ENCODE data around the gene PDIA4. TPM values are rescaled to one million over a fixed set of nuclear protein-coding genes. Genes with fewer than 3 reads are reported as not detected.
A peak's percentile ranks its signal among the peaks of the same experiment; 100 is the strongest.

Gene PDIA4
- total and polyA plus RNA-seq, 7 donors, result 9.8 to 29.2 (median 14.5) TPM

- Histone ChIP-seq H3K4me3 (no peak overlapping the region), H3K36me3 (ENCODE audit: insufficient read depth in 1 of 2, low read depth in 1 of 2) (peaks cover 15 to 84% of the 10 kb centered on the region in 2 donors), H3K27me3 (ENCODE audit: insufficient read depth in 3 of 3, low read length in 2 of 3) (no peaks in the 10 kb centered on the region), H3K9me3 (no peaks in the 10 kb centered on the region), H3K4me1 (no peaks in the 10 kb centered on the region), H3K27ac (no peak overlapping the region)
- ATAC-seq (no peak), DNase-seq (no peak)
- intact Hi-C loops (cut with DNase I), result loop anchor here (2.0 to 5.0 kb wide), 2 partner anchors 58 to 60 kb away; no protein-coding TSS in a partner anchor
- TF ChIP-seq CTCF (IDR thresholded peaks at IDR 0.05), result no peak
- WGBS, 3 donors, result 75 to 87% (median 76%) methylated on average over 3 of the region's 3 CpGs
Observed at GRCh38 chr7:149007146-149007545, 21.2 kb downstream of the PDIA4 start.

DNA sequence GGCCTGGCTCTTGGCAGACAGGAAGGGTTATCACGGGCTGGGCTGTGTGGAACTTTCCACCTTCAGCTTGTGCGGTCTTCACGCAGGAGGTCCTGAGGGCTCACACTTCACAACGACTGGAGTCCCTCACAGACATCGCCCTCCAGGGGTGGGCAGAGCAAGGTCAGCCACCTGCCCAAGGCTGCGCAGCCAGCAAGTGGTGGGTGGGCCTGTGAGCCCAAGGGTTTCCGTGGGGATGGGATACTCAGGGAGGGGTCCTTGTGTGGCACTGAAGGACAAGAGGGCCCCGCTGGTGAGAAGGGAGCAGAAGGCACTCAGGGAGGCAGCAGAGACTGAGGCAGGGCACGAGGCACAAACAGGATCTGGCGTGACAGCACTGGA lies 22.0 kb downstream of the PDIA4 start:
- Histone ChIP-seq H3K27ac (no peak overlapping the region), H3K9me3 (no peaks in the 10 kb centered on the region), H3K4me3 (no peak overlapping the region), H3K4me1 (no peaks in the 10 kb centered on the region), H3K27me3 (ENCODE audit: insufficient read depth in 3 of 3, low read length in 2 of 3) (no peaks in the 10 kb centered on the region), H3K36me3 (ENCODE audit: insufficient read depth in 1 of 2, low read depth in 1 of 2) (peaks cover 11 to 75% of the 10 kb centered on the region in 2 donors)
- TF ChIP-seq CTCF (IDR thresholded peaks at IDR 0.05), result no peak
- 83 to 92% (median 87%) methylated on average over 10 of the region's 10 CpGs for WGBS, 3 donors
- intact Hi-C loops (cut with DNase I), result loop anchor here (2.0 to 5.0 kb wide), 2 partner anchors 58 to 61 kb away; no protein-coding TSS in a partner anchor
- DNase-seq, result no peak
- peak in 2 of 4 donors; percentile 10 to 21 for ATAC-seq

DNA sequence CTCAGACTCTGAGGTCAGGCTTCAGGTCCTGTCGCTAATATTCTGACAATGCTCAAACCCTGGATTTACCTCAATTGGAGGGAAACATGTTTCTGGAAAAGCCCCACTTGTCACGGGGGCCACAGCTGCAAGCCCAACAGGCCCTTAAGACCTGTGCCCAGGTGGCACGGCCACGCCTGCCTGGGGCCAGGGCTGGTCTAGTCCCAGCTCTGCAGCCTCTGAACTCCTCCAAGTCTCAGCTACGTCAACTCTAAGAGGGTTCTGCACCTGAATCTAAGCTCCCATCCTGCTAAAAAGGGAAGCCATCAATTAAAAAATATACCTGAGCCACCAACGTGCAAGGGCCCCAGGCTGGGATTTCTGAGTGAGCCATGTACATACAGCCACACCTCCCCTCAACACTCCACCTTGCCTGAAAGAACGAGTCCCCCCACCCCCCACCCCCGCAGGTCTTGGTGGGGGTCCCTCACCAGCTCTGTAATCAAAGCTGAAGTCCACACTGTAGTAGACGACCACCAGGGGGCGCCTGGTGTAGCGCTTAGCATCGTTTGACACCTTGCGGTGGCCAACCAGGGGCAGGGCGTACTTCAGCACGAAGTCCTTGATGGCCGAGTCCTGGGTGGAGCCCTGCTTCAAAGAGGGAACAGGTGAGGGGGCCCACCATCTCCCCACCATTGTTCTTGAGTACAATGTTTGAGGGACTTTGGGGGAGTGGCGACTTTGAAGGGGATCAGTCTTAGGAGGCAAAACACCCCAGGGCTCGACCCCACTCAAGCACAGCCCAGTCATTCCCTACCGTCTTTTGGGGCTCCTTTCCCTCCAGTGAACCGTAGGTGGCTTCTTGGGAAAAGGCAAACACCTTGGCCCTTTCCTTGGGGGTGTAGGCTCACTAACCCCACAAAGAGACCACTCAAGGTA lies 22.6 kb downstream of the PDIA4 start:
- TF ChIP-seq CTCF (IDR thresholded peaks at IDR 0.05), result peak; percentile 90
- intact Hi-C loops (cut with DNase I), result loop anchor here (1.0 to 5.0 kb wide), 4 partner anchors 59 to 85 kb away; partner anchors contain the start of gene ZNF786 (in 2 of the 2)
- Histone ChIP-seq H3K36me3 (ENCODE audit: insufficient read depth in 1 of 2, low read depth in 1 of 2) (peaks cover 8 to 69% of the 10 kb centered on the region in 2 donors), H3K27me3 (ENCODE audit: insufficient read depth in 3 of 3, low read length in 2 of 3) (no peaks in the 10 kb centered on the region), H3K27ac (no peak overlapping the region), H3K9me3 (no peaks in the 10 kb centered on the region), H3K4me3 (no peak overlapping the region), H3K4me1 (no peaks in the 10 kb centered on the region)
- DNase-seq, result peak; percentile 87 to 93
- WGBS, 3 donors, result 45 to 51% (median 46%) methylated on average over 20 of the region's 20 CpGs
- peak; percentile 85 to 98 (median 94) for ATAC-seq

- DNase-seq (no peak), ATAC-seq (no peak)
- WGBS, 3 donors, result 90% methylated on average over 28 of the region's 28 CpGs
- Histone ChIP-seq H3K27ac (no peak overlapping the region), H3K4me1 (no peaks in the 10 kb centered on the region), H3K36me3 (ENCODE audit: insufficient read depth in 1 of 2, low read depth in 1 of 2) (peaks cover 8 to 59% of the 10 kb centered on the region in 2 donors), H3K27me3 (ENCODE audit: insufficient read depth in 3 of 3, low read length in 2 of 3) (no peaks in the 10 kb centered on the region), H3K4me3 (no peak overlapping the region), H3K9me3 (no peaks in the 10 kb centered on the region)
- no peak for TF ChIP-seq CTCF (IDR thresholded peaks at IDR 0.05)
- intact Hi-C loops (cut with DNase I), result loop anchor here (1.0 to 5.0 kb wide), 3 partner anchors 63 to 86 kb away; partner anchors contain the start of gene ZNF786 (in 2 of the 2)
Observed at GRCh38 chr7:149004405-149005370, 23.6 kb downstream of the PDIA4 start.
